GM12878 (cell line): ENCODE results near the gene WDR18. TPM values are rescaled to one million over a fixed set of nuclear protein-coding genes. Genes with fewer than 3 reads are reported as not detected.
A peak's percentile ranks its signal among the peaks of the same experiment; 100 is the strongest.

Experiments
- BCL11A ChIP-seq: IDR thresholded peaks from 2 replicates; pipeline ENCODE4 v1.6.1; 2011; ENCODE audit warnings: low read depth, low read length
- CHD2 ChIP-seq: IDR thresholded peaks from 2 replicates; pipeline ENCODE4 v1.6.1; 2011; ENCODE audit warnings: low read depth, low read length, improper control_type of control experiment, borderline replicate concordance
- DPF2 ChIP-seq: fragments of 450-650 bp; IDR thresholded peaks from 2 replicates; pipeline ENCODE4 v1.6.1; 2017; ENCODE audit warnings: mild to moderate bottlenecking
- FOXK2 ChIP-seq: fragments of 450-650 bp; IDR thresholded peaks from 2 replicates; pipeline ENCODE4 v1.6.1; 2017; ENCODE audit warnings: mild to moderate bottlenecking, moderate library complexity
- NFXL1 ChIP-seq: fragments of 450-650 bp; IDR thresholded peaks from 2 replicates; pipeline ENCODE4 v1.6.1; 2017; ENCODE audit warnings: antibody characterized with exemption, mild to moderate bottlenecking, borderline replicate concordance
- NR2F1 ChIP-seq: fragments of 450-650 bp; conservative IDR thresholded peaks from 2 replicates; pipeline ENCODE4 v1.6.1; 2017; ENCODE audit warnings: mild to moderate bottlenecking
- POLR2A ChIP-seq: IDR thresholded peaks from 2 replicates; pipeline ENCODE4 v1.6.1; 2011; ENCODE audit warnings: low read depth, mild to moderate bottlenecking, low read length
- POLR2AphosphoS5 ChIP-seq: IDR thresholded peaks from 2 replicates; pipeline ENCODE4 v1.6.1; 2011; ENCODE audit warnings: mild to moderate bottlenecking, low read length, inconsistent platforms
- SMC3 ChIP-seq: IDR thresholded peaks from 2 replicates; pipeline ENCODE4 v1.6.1; 2011; ENCODE audit warnings: low read length, improper control_type of control experiment, borderline replicate concordance
- ZBTB40 ChIP-seq: fragments of 450-650 bp; IDR thresholded peaks from 2 replicates; pipeline ENCODE4 v1.6.1; 2016; ENCODE audit warnings: mild to moderate bottlenecking, moderate library complexity, borderline replicate concordance
- polyA plus RNA-seq, 11 experiments: library from polyadenylated mRNA; depleted of rRNA in 4 of 11; unstranded in 6 of 11; stranded (reverse) in 5 of 11; fragments of >200 nt; fragmentation: Nextera tagmentation in 4 of 11; fragmentation: Illumina TruSeq in 1 of 11; extraction: Ambion mirVana in 4 of 11; extraction: Trizol in 1 of 11; gene quantifications; 1 replicate in 1 of 11; 2 replicates in 10 of 11; pipeline versions ENCODE4 v1.2.1 to v1.2.3, GENCODE V29; 2011 to 2016; ENCODE audit warnings: inconsistent platforms in 2 of 11, missing spikeins in 2 of 11, low read depth in 1 of 11
- total RNA-seq, 4 experiments: library from RNA; depleted of rRNA in 3 of 4; stranded (reverse); fragments of >200 nt in 3 of 4; fragmentation: Illumina TruSeq in 1 of 4; extraction: Trizol in 1 of 4; gene quantifications; 2 replicates each; pipeline versions ENCODE4 v1.2.1 to v1.2.3, GENCODE V29; 2013 to 2021
- TF ChIP-seq, protein P1 (sequence below): IDR thresholded peaks from 2 replicates; pipeline ENCODE4 v1.6.1; 2012; ENCODE audit warnings: improper control_type of control experiment, low read depth, low read length; ENCODE audit not compliant: insufficient replicate concordance

Gene WDR18
- total and polyA plus RNA-seq, 10 of the 15 experiments (the other 5 are each of a cell fraction or from before 2014, with no cell fraction given) = 3.0 to 206 (median 62.3) TPM

DNA sequence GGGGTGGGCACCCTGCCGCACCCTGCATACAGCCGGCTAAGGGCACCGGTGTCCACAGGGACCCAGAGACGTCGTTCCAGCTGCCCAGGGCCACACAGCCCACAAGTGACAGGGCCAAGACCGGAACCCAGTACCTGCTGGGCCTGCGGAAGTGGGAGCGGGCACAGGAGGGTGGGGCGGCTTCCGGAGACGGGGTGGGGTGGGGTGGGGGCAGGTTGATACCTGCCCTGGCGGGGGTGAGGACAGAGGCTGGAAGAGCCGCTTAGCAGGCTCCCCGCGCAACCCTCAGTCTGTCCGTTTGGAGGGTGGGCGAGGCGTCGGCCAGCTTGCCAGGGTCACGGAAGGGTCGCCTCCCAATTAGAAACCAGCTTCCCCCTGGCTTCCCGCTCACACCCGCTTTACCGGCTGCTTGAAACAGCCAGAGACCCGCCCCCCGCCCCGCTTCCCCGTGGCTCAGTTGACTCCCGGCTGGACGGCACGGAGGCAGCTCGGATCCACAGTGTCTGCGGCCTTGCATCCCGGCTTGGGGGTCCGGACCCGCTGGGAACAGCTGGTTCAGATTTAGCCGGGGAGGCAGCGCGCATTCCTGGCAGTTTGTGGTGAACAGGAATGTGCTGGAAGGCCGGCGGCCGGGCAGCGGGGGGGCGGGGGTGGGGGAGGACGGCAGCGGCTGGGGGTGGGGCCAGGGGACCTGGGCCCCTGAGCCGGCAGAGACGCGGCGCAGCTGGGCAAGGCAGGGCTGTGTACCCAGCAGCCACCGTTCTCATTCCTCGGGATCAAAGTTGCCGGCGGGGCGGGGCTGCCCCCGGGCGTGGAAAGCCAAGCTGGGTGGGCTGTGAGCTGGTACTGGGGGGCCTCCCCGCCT lies 44.1 kb downstream of the WDR18 start (continued):
- TF ChIP-seq, protein P1, sequence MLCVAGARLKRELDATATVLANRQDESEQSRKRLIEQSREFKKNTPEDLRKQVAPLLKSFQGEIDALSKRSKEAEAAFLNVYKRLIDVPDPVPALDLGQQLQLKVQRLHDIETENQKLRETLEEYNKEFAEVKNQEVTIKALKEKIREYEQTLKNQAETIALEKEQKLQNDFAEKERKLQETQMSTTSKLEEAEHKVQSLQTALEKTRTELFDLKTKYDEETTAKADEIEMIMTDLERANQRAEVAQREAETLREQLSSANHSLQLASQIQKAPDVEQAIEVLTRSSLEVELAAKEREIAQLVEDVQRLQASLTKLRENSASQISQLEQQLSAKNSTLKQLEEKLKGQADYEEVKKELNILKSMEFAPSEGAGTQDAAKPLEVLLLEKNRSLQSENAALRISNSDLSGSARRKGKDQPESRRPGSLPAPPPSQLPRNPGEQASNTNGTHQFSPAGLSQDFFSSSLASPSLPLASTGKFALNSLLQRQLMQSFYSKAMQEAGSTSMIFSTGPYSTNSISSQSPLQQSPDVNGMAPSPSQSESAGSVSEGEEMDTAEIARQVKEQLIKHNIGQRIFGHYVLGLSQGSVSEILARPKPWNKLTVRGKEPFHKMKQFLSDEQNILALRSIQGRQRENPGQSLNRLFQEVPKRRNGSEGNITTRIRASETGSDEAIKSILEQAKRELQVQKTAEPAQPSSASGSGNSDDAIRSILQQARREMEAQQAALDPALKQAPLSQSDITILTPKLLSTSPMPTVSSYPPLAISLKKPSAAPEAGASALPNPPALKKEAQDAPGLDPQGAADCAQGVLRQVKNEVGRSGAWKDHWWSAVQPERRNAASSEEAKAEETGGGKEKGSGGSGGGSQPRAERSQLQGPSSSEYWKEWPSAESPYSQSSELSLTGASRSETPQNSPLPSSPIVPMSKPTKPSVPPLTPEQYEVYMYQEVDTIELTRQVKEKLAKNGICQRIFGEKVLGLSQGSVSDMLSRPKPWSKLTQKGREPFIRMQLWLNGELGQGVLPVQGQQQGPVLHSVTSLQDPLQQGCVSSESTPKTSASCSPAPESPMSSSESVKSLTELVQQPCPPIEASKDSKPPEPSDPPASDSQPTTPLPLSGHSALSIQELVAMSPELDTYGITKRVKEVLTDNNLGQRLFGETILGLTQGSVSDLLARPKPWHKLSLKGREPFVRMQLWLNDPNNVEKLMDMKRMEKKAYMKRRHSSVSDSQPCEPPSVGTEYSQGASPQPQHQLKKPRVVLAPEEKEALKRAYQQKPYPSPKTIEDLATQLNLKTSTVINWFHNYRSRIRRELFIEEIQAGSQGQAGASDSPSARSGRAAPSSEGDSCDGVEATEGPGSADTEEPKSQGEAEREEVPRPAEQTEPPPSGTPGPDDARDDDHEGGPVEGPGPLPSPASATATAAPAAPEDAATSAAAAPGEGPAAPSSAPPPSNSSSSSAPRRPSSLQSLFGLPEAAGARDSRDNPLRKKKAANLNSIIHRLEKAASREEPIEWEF = no peak
- TF ChIP-seq SMC3 (no peak), DPF2 (0 out of 2 replicates have a peak, but pooled peaks have one; percentile 24), NR2F1 (peak; percentile 65; the same call in 1 of the 2 replicates), POLR2AphosphoS5 (peak; percentile 43; the same call in 1 of the 2 replicates), NFXL1 (peak; percentile 82; the same call in 1 of the 2 replicates), FOXK2 (no peak), POLR2A (peak; percentile 65; the same call in 1 of the 2 replicates), ZBTB40 (peak; percentile 75), CHD2 (no peak), BCL11A (no peak)
